PC-3 (cell line): ENCODE measurements around the gene CALCB. TPM values are rescaled to one million over a fixed set of nuclear protein-coding genes. Genes with fewer than 3 reads are reported as not detected.

Experiments used
- ATAC-seq: fragments of 200-7000 bp; cut with Tn5 transposase; 2 replicates; pipeline ENCODE4 v1.9.1; 2020; ENCODE audit warnings: mild to moderate bottlenecking, moderate library complexity
- BruUV-seq: library from RNA; stranded (reverse); fragments of 400-500 nt; replicated peaks from 2 replicates; lab custom pipeline; 2021; lab: Mats Ljungman, UMichigan
- CTCF ChIA-PET: fragments of 300-600 bp; sonication (Branson Sonifier 250); formaldehyde crosslinking; loops from one replicate; lab custom pipeline; 2022; ENCODE audit warnings: antibody characterized with exemption; lab: Charles Lee
- POLR2A ChIA-PET: fragments of 300-600 bp; sonication (Branson Sonifier 250); formaldehyde crosslinking; loops from one replicate; lab custom pipeline; 2022; ENCODE audit warnings: antibody characterized with exemption; ENCODE audit not compliant: unreplicated experiment; lab: Charles Lee
- DNase-seq: peaks from one replicate; pipeline ENCODE4 v3.0.0-alpha.2; 2015
- H2AFZ ChIP-seq: fragments of 300-600 bp; sonication (generic); 2 replicates; pipeline ENCODE4 v1.6.0; 2016; ENCODE audit warnings: antibody characterized with exemption, low read length
- H3F3A ChIP-seq: fragments of 300-600 bp; sonication (generic); one replicate; pipeline ENCODE4 v1.6.0; 2017; ENCODE audit warnings: antibody characterized with exemption, low read length, control low read depth, mild to moderate bottlenecking; ENCODE audit not compliant: unreplicated experiment
- H3K27ac ChIP-seq: fragments of 300-600 bp; sonication (generic); 2 replicates; pipeline ENCODE4 v1.5.1; 2016; ENCODE audit warnings: mild to moderate bottlenecking, low read length
- H3K27me3 ChIP-seq: fragments of 300-600 bp; sonication (generic); 2 replicates; pipeline ENCODE4 v1.6.1; 2016; ENCODE audit warnings: low read length, mixed read lengths
- H3K36me3 ChIP-seq: fragments of 300-600 bp; sonication (generic); 2 replicates; pipeline ENCODE4 v1.6.1; 2016; ENCODE audit warnings: low read depth, mixed run types, low read length, mixed read lengths
- H3K4me1 ChIP-seq: fragments of 300-600 bp; sonication (generic); 2 replicates; pipeline ENCODE4 v1.5.1; 2016; ENCODE audit warnings: low read length; ENCODE audit not compliant: insufficient read depth
- H3K4me2 ChIP-seq: fragments of 300-600 bp; sonication (generic); 2 replicates; pipeline ENCODE4 v1.6.0; 2016; ENCODE audit warnings: low read length
- H3K4me3 ChIP-seq: fragments of 300-600 bp; sonication (generic); 2 replicates; pipeline ENCODE4 v1.5.1; 2016; ENCODE audit warnings: mild to moderate bottlenecking, low read length, mixed read lengths
- H3K79me2 ChIP-seq: fragments of 300-600 bp; sonication (generic); 2 replicates; pipeline ENCODE4 v1.6.1; 2017; ENCODE audit warnings: low read length, mixed read lengths
- H3K9ac ChIP-seq: fragments of 300-600 bp; sonication (generic); 2 replicates; pipeline ENCODE4 v1.6.0; 2016; ENCODE audit warnings: mild to moderate bottlenecking, low read length
- H3K9me2 ChIP-seq: fragments of 300-600 bp; sonication (generic); replicated peaks from 2 replicates; pipeline ENCODE4 v1.6.1; 2016; ENCODE audit warnings: mixed run types, low read length, mixed read lengths
- H3K9me3 ChIP-seq: fragments of 300-600 bp; sonication (generic); 2 replicates; pipeline ENCODE4 v1.6.1; 2016; ENCODE audit warnings: low read length, mixed read lengths
- H4K20me1 ChIP-seq: fragments of 300-600 bp; sonication (generic); 2 replicates; pipeline ENCODE4 v1.6.1; 2016; ENCODE audit warnings: low read length, mixed read lengths
- EZH2 ChIP-seq: fragments of 300-600 bp; sonication (generic); IDR thresholded peaks from one replicate; pipeline ENCODE4 v1.6.1; 2017; ENCODE audit warnings: antibody characterized with exemption, mild to moderate bottlenecking, low read length; ENCODE audit not compliant: unreplicated experiment
- EZH2phosphoT487 ChIP-seq: fragments of 300-600 bp; sonication (generic); IDR thresholded peaks from 2 replicates; pipeline ENCODE4 v1.6.1; 2018; ENCODE audit warnings: mild to moderate bottlenecking, antibody characterized with exemption, low read length, borderline replicate concordance
- intact Hi-C: fragments of 100-400 bp; cut with micrococcal nuclease; formaldehyde crosslinking; loops from 2 replicates; pipeline ENCODE4 v1.9.0; 2023
- total RNA-seq: library from RNA; depleted of rRNA; stranded (reverse); fragments of >200 nt; gene quantifications from 2 replicates; pipeline ENCODE4 v1.2.3, GENCODE V29; 2014
- TF ChIP-seq, protein P1 (sequence below): fragments of 300-600 bp; sonication (generic); conservative IDR thresholded peaks from 2 replicates; pipeline ENCODE4 v1.5.1; 2017; ENCODE audit warnings: antibody characterized with exemption, low read depth, mild to moderate bottlenecking, low read length

CALCB gene
- total RNA-seq, 1 experiment from 2014 or later = not detected

GRCh38 chr11:15108592-15109130 lies 35.3 kb downstream of the CALCB start:
- H3K9me3 ChIP-seq = no peaks in the 10 kb centered on the region
- H4K20me1 ChIP-seq = no peaks in the 10 kb centered on the region
- no peaks in the 10 kb centered on the region for H3F3A ChIP-seq
- H3K4me3 ChIP-seq = no peak overlapping the region
- peaks cover 23% of the 10 kb centered on the region for H3K4me1 ChIP-seq
- no peak overlapping the region for H3K27ac ChIP-seq
- BruUV-seq = no TSS peak
- ATAC-seq (no peak), DNase-seq (no peak)
- no peak overlapping the region for H3K9ac ChIP-seq
- no peak overlapping the region for H2AFZ ChIP-seq
- H3K4me2 ChIP-seq = no peak overlapping the region
- H3K27me3 ChIP-seq = no peaks in the 10 kb centered on the region
- TF ChIP-seq EZH2 (no peak), EZH2phosphoT487 (no peak)
- TF ChIP-seq, protein P1, sequence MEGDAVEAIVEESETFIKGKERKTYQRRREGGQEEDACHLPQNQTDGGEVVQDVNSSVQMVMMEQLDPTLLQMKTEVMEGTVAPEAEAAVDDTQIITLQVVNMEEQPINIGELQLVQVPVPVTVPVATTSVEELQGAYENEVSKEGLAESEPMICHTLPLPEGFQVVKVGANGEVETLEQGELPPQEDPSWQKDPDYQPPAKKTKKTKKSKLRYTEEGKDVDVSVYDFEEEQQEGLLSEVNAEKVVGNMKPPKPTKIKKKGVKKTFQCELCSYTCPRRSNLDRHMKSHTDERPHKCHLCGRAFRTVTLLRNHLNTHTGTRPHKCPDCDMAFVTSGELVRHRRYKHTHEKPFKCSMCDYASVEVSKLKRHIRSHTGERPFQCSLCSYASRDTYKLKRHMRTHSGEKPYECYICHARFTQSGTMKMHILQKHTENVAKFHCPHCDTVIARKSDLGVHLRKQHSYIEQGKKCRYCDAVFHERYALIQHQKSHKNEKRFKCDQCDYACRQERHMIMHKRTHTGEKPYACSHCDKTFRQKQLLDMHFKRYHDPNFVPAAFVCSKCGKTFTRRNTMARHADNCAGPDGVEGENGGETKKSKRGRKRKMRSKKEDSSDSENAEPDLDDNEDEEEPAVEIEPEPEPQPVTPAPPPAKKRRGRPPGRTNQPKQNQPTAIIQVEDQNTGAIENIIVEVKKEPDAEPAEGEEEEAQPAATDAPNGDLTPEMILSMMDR = no peak
- no peaks in the 10 kb centered on the region for H3K36me3 ChIP-seq
- POLR2A ChIA-PET = no interaction called here
- H3K79me2 ChIP-seq = no peaks in the 10 kb centered on the region
- intact Hi-C loops = no loop called here
- no peaks in the 10 kb centered on the region for H3K9me2 ChIP-seq
- CTCF ChIA-PET = no interaction called here

GRCh38 chr11:15109602-15110001 lies 36.2 kb downstream of the CALCB start:
- Histone ChIP-seq H3F3A (no peaks in the 10 kb centered on the region), H3K9me3 (no peaks in the 10 kb centered on the region), H3K9me2 (no peaks in the 10 kb centered on the region), H4K20me1 (no peaks in the 10 kb centered on the region), H3K4me2 (no peak overlapping the region), H3K36me3 (no peaks in the 10 kb centered on the region), H3K9ac (no peak overlapping the region), H3K27ac (no peak overlapping the region), H2AFZ (no peak overlapping the region), H3K4me3 (no peak overlapping the region), H3K27me3 (no peaks in the 10 kb centered on the region), H3K4me1 (peaks cover 23% of the 10 kb centered on the region), H3K79me2 (no peaks in the 10 kb centered on the region)
- DNase-seq (no peak), ATAC-seq (no peak)
- TF ChIP-seq, protein P1 = no peak
- TF ChIP-seq EZH2 (no peak), EZH2phosphoT487 (no peak)
- intact Hi-C loops = no loop called here
- ChIA-PET CTCF (no interaction called here), POLR2A (no interaction called here)
- BruUV-seq = no TSS peak

DNA sequence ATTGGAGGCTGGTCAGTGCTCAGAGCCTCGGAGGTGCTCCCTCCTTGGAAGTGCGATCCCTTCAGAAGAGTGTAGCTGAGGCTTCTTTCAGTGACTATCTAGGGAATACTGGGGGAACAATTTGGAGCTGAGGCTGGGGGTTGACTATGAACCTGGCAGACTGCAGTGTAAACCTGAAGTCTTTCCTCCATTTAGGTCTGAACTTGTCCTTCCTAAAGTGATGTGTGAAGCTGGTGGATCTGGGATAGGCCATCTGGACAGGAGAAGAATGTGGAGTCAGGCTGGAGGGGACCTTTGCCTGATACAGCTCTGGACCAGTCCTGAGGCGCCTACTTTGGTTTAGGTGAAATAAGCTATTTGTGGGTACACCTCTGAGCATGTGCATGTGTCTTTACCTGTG lies 37.8 kb downstream of the CALCB start:
- no TSS peak for BruUV-seq
- intact Hi-C loops = no loop called here
- peaks cover 16% of the 10 kb centered on the region; the same call in 1 of the 2 replicates for H3K4me1 ChIP-seq
- no peaks in the 10 kb centered on the region for H4K20me1 ChIP-seq
- no peaks in the 10 kb centered on the region for H3K9me3 ChIP-seq
- H3K9me2 ChIP-seq = no peaks in the 10 kb centered on the region
- H3F3A ChIP-seq = no peaks in the 10 kb centered on the region
- no peak overlapping the region for H3K27ac ChIP-seq
- TF ChIP-seq EZH2 (no peak), EZH2phosphoT487 (no peak)
- TF ChIP-seq, protein P1 = no peak
- H3K36me3 ChIP-seq = no peaks in the 10 kb centered on the region
- CTCF ChIA-PET = no interaction called here
- no peak overlapping the region for H3K9ac ChIP-seq
- no peak for ATAC-seq
- H3K27me3 ChIP-seq = no peaks in the 10 kb centered on the region
- no peak overlapping the region for H2AFZ ChIP-seq
- no peak overlapping the region for H3K4me3 ChIP-seq
- H3K4me2 ChIP-seq = no peak overlapping the region
- no peak for DNase-seq
- H3K79me2 ChIP-seq = no peaks in the 10 kb centered on the region
- POLR2A ChIA-PET = no interaction called here
